GM18507 (cell line): ENCODE results near the gene SPN.
A peak's percentile ranks its signal among the peaks of the same experiment; 100 is the strongest.
"Not testable (repeated sequence)": the region's sequence is repeated elsewhere in the genome, so short reads cannot be mapped to it uniquely, and the experiment has no call there.

Source experiments
- DNase-seq: peaks from one replicate; pipeline ENCODE4 v3.0.0; 2011; ENCODE audit warnings: low read depth; ENCODE audit not compliant: insufficient read length; ENCODE audit errors: extremely low spot score
- FAIRE-seq: peaks from 2 replicates; lab custom pipeline; 2011; peaks lifted over from hg19 to GRCh38; lab: Jason Lieb, UNC

The SPN gene

DNA sequence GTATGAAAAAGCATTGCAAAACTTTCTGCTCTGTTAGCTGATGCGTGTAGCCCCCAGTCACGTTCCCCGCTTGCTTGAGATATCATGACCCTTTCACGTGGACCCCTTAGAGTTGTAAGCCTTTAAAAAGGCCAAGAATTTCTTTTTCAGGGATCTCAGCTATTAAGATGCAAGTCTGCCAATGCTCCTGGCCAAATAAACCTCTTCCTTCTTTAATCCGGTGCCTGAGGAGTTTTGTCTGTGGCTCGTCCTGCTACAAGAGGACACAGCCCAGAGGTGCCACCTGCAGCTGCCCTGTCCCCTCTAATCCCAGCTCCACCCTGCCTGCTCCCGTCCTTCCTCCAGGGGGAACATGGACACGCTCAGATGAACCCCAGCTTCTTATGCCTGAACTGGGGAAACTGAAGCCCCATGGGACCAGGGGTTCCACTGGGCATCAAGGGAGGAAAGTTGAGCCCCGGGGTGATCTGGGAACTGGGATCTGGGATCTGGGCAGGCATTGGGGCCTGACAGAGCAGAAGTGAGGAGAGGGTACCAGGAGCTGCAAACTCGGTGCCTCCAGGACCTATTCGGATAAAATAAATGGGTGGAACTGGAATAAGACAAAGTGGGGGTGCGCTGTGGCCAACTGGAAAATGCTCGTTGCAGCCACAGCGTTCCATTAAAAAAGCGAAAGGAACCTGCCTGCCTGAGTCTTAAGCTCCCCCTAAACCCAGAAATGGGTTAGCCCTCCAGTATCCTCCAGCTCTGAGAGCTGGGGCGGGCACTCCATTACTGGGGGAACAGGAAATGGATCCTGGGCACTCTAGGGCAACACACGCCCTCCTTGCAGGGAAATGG is 35.7 kb downstream of the SPN start:
- FAIRE-seq: no peak
- DNase-seq: no peak

DNA sequence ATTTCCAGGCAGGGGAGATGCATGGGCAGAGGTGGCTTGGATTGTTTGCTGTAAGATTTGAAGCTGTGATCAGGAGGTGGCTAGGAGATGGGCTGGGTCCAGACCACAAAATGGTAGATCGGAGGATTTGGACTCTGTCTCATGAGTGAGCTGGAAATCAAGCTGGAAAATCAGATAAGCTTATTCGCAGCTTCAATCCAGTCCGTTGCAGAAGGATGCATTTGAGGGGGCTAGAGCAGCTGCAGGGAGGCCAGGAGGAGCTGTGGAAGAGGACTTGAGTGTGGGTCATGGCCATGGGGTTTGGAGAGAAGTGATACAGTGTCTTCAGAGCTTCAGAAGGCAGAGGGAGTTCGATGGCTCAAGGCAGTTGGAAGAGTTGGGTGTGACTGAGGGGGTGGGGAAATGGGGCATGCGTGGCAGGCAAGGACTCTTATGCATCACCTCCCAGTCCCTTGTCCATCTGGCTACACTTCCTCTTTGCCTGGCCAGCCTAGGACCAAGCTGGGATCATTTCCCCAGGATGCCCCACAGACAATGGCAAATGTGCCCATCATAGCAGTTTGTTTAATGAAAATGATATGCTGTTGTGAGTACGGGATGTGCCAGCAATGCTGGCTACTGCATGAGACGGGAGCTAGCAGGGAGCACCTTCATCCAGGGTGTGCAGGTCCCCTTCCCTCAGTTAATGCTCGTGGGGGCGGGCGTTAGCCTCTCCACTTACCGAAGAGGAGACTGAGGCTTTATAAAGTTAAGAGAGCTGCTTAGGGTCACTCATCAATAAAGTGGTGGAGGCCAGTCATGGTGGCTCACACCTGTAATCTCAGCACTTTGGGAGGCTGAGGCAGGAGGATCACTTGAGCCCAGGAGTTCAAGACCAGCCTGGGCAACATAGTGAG is 36.5 kb downstream of the SPN start:
- no peak for FAIRE-seq

DNA sequence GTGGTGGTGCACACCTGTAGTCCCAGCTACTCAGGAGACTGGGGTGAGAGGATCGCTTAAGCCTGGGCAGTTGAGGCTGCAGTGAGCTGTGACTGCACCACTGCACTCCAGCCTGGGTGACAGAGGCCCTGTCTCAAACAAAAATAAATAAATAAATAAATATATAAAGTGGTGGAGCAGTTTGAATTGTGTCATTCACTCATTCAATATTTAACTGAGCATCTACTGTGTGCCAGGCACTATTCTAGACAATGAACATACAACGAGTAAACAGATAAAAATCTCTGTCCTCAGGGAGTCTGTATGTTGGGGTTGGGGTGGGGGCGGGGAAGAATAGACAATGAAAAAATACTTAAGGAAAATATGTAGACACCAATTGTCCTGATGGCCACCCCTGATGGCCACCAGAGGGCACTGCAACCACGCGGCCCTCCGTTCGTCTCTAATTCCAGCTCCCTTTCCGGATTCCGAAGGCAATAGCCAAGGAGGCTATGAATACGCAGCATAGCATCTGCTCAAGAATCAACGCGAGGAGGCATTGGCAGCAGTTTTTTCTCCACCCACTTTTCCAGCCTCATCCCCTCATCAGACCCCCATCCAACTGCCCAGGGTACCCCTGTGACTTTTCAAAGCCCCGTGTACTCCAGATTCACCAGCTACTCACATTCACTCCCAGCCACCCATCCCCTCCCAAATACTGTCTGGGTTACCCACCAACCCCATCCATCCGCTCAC is 37.4 kb downstream of the SPN start:
- FAIRE-seq: peak; percentile 70
- no peak for DNase-seq

More for the DNA sequence above, 36.5 kb downstream of the SPN start:
- DNase-seq: no peak

DNA sequence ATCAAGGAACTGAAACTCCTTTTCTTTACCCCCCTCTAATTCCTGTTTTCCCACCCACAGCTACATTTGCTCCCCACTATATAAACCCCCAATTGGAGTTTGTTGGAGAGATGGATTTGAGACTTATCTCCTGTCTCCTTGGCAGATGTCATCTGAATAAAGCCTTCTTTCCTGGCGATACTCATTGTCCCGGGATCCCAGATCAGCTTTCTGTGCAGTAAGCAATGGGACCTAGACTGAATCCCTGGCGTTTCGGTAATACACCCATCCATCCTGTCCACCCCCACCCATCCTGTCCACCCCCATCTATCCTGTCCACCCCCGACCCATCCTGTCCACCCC is 38.1 kb downstream of the SPN start:
- DNase-seq (no peak), FAIRE-seq (no peak)

DNA sequence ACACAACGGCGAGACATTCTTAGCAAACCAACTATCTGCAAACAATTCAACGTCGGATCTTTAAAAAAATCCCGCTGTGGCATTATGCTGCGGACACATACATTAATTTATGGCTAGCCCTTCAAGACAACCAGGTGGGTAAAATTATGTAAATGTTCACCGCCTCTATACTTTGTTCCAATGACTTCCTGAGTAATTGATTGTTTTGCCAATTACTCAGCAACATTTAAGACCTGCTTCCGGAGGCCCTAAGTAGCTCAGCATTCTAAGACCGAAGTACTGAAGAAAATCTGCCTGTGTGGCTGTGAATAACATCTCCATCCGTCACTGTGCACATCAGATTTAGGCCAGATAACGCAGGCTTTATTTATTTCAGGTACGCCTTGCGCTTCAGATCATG is 39.2 kb downstream of the SPN start:
- FAIRE-seq (no peak), DNase-seq (no peak)

DNA sequence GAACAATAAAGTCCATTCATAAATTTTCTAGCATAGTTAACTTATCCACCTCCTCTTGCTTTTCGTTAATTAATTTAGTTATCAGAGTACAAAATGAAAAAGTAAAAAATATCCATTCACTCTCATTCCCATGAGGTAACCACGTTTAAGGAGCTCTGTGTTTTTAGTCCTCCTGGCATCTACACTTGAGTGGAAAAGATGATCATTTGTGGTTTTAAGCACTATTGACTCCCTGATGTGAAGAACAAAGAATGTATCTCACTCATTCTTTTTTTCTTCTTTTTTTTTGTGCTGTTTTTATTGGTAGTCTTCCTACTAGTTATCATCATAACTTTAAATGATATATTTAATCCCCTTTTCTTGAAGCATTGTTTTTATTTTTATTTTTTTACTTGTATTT is 42.0 kb downstream of the SPN start:
- no peak for FAIRE-seq
- DNase-seq: no peak

DNA sequence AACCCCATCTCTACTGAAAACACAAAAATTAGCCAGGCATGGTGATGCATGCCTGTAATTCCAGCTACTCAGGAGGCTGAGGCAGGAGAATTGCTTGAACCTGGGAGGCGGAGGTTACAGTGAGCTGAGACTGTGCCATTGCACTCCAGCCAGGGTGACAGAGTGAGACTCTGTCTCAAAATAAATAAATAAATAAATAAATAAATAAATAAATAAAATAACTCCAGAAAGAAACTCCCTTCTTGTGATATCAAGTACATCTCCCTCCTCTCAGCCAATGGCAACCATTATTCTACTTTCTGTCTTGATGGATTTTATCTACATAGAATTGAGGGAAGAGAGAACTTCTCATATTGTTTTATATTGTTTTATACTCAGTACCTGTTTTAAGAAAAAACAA is 44.1 kb downstream of the SPN start:
- not testable (repeated sequence) for FAIRE-seq, DNase-seq

DNA sequence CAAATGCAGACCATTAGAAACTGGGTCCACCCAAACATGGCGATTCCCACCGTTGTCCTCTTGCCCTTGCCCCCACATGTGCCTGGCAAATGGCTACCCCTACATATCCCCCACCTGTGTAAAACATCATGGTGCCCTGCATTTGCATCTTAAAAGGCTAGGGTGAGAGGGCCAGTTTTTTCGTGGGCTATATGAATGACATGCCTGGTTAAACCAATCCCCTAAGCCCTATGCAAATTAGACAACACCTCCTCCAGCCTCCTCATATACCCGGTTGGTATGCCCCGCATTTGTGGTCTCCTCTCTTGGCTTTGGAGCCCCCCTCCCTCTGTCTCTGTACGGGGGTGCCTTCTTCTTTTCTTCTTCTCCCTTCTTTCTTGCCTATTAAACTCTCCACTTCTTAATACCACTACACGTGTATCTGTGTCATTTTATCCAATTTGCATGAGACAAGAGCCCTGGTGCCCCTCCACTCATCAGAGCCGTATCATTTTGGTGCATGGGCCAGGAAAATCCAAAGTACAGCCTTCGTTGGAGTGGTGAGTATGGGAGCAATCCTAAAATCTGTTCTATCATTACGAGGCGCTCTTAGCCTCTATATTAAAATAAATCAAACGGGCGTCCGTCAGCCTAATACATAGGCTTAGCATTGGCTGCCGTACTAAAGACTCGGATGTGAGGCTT is 46.0 kb downstream of the SPN start:
- DNase-seq: no peak
- FAIRE-seq: no peak

DNA sequence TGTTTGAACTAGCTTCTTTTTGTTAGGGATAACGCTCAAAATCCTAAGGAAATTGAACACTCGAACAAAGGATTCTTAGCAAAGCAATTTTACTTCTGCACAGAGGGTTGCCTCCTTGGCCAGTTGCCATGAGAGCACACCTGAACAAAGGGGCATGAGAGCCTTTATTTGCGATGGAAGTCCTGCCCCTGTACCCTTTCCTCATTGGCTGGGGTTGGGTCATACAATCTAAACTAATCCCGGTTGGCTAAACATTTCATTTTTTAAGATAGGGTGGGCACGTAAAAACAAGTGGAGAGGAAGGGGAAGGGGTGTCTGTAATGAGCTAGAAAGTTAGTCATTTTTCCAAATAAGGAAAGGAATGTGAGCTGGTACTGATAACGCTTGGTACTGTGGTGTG is 46.6 kb downstream of the SPN start:
- FAIRE-seq, DNase-seq: not testable (repeated sequence)

DNA sequence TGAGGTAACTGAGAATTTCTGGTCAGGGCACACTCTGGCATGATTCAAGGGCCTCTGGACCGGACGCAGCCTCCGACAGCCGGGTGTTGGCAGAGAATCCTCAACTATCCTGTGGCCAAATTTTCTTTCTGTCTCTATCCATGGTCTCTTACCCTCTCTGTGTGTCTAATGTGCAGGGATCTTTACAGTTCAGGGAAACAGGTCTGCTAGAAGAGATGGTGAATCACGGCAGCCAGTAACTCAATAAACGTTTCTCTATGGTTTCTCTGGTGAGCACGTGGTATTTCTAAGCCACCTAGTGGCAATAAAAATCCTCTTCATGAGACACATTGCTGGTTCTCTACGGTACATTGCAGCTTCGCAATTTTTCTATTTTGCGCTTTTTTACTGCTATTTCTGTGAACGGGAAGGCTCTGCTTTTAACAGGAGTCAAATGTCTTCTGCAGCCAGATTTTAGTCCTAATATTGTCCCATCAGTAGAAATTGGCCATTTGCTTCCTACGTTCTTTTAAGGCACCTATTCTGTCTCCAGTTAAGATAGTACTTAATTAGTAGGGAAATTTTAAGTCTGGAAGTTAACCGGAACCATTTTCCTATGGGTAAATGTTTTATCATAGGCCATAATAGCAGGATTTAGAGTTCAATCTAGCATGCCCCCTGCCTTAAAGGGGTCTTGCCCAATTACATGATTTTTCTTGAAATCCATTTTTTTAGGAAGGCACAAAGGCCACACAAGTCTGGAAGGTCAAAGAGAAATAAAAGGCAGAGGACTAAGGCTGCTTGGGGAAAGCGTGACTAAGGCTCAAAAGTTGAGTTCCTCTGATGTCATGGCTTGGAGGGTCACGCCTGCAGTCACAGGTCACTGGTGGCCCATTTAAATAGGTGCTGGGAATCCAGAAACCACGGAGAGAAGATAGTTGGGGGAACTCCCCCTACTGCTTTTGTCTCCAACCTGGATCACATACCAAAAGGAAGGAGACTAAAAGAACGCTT is 47.5 kb downstream of the SPN start:
- peak; percentile 84 for FAIRE-seq
- no peak for DNase-seq

DNA sequence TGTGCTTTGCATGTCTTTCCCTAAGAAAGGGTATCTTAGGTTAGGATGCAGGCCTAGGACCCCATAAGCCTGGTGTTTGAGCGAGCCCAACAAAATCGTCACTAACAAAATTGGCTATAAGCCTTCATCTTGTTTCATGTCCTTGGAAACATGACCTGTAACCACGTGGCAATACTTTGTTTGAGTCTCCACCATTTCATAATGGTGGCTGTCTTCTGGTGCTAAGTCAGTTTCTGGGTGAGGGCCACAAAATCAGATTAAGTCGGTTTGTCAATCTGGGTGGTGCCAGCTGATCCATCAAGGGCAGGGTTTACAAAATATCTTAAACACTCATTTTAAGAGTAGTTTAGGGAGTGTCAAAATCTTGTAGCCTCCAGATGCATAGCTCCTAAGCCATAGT is 49.8 kb downstream of the SPN start:
- DNase-seq (no peak), FAIRE-seq (no peak)

DNA sequence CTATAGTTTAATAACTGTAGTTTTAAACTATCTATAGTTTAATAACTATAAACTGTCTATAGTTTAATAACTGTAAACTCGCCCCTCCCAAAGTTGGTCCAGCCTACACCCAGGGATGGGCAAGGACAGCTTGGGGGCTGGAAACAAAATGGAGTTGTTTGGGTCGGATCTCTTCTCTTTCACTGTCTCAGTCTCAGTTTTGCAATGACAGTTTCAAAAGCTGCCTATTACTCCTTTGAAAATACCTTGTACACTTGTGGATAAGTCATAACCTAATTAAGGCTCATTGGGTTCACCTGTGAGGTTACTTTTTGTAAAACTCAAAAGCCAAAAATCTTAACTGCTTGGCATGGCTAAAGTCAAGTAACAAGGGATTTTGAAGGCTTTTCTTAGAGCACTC is 51.3 kb downstream of the SPN start:
- DNase-seq (no peak), FAIRE-seq (no peak)

DNA sequence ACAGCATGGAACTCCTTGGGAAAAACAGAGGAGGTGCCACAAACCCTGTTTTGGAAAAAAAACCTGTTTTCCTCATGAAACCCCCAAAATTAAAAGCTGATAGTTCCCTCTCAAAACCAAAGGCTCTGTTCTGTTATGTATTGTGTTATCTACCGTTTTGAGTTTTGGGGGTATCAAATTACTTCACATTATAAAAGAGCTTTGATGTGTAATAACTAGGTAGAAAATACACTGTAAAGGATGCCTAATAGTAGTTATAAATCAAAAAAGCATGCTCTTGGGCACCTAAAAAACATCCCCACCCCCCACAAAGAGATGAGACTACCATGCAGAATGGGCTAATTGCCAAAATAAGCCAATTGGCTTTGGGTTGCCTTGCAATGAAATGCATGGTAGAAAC is 51.9 kb downstream of the SPN start:
- DNase-seq: no peak
- no peak for FAIRE-seq

DNA sequence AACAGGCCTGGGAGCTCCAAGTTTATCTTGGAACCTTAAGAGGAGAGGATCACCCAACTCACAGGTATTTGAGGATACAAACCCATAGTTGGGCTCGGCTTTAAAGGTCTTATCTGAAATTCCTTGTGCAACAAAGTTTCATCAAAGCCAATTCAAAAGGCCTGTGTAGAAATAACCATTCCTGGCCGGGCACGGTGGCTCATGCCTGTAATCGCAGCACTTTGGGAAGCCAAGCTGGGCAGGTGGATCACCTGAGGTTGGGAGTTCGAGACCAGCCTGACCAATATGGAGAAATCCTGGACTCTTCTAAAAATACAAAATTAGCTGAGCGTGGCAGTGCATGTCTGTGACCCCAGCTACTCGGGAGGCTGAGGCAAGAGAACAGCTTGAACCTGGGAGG is 54.1 kb downstream of the SPN start:
- FAIRE-seq: no peak
- no peak for DNase-seq

DNA sequence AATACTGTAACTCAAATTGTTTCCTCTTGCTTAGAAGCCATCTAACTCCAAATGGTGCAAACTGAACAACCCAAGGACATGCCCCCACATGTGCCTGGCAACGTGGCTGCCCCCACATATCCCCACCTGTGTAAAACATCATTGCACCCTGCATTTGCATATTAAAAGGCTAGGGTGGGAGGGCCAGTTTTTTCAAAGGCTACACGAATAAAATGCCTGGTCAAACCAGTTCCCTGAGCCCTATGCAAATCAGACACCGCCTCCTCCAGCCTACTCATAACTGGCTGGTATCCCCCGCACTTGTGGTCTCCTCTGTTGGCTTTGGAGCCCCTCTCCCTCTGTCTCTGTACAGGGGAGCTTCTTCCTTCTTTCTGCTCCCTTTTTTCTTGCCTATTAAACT is 56.0 kb downstream of the SPN start:
- no peak for FAIRE-seq

More for the DNA sequence above, 56.0 kb downstream of the SPN start:
- DNase-seq: no peak
